B cell (primary cell): ENCODE results near the gene OXGR1. TPM values are rescaled to one million over a fixed set of nuclear protein-coding genes. Genes with fewer than 3 reads are reported as not detected.

Experiments
- ATAC-seq: fragments of 200-7000 bp; cut with Tn5 transposase; one replicate; pipeline ENCODE4 v1.10.0; 2021; ENCODE audit warnings: low read depth, mild to moderate bottlenecking, moderate number of reproducible peaks, moderate library complexity
- CTCF ChIA-PET: fragments of 350-600 bp; sonication (Branson Sonifier 250); formaldehyde crosslinking; loops from one replicate; lab custom pipeline; 2021; ENCODE audit warnings: antibody characterized with exemption, inconsistent platforms; lab: Charles Lee
- POLR2A ChIA-PET: fragments of 350-600 bp; sonication (Branson Sonifier 250); formaldehyde crosslinking; loops from one replicate; lab custom pipeline; 2021; ENCODE audit warnings: antibody characterized with exemption; lab: Charles Lee
- DNase-seq: peaks from one replicate; pipeline ENCODE4 v3.0.0; 2013
- H2AFZ ChIP-seq: 2 replicates; pipeline ENCODE4 v1.6.1; 2012; ENCODE audit warnings: mild to moderate bottlenecking, low read depth, low read length; ENCODE audit not compliant: insufficient read depth, poor library complexity, severe bottlenecking
- H3K27ac ChIP-seq, 2 donors: 1 replicate in 1 of 2; 2 replicates in 1 of 2; pipeline ENCODE4 v1.5.1; 2012 to 2013; ENCODE audit warnings: low read length in 2 of 2, mild to moderate bottlenecking in 2 of 2, moderate library complexity in 1 of 2
- H3K27me3 ChIP-seq, 4 experiments: fragments of 200-600 bp in 1 of 4; sonication (generic) in 1 of 4; replicated peaks in 1 of 4; 1 replicate in 2 of 4; 2 replicates in 2 of 4; pipeline versions ENCODE4 v1.6.1 to v1.7.0; 2013 to 2016; ENCODE audit warnings: low read length in 3 of 4, mild to moderate bottlenecking in 2 of 4, mixed read lengths in 1 of 4, moderate library complexity in 1 of 4; ENCODE audit not compliant: insufficient read depth in 4 of 4, control insufficient read depth in 3 of 4; ENCODE audit errors: control extremely low read depth in 1 of 4
- H3K36me3 ChIP-seq, 2 experiments: replicated peaks in 1 of 2; 1 replicate in 1 of 2; 2 replicates in 1 of 2; pipeline versions ENCODE4 v1.6.1 to v1.7.1; 2013; ENCODE audit warnings: low read length in 1 of 2; ENCODE audit not compliant: insufficient read depth in 2 of 2, control insufficient read depth in 1 of 2; ENCODE audit errors: control extremely low read depth in 1 of 2, extremely low read depth in 1 of 2
- H3K4me1 ChIP-seq, 2 donors: fragments of 200-600 bp in 1 of 2; sonication (generic) in 1 of 2; 1 replicate in 1 of 2; 2 replicates in 1 of 2; pipeline versions ENCODE4 v1.5.1 to v1.6.1; 2013 to 2017; ENCODE audit warnings: low read length in 2 of 2; ENCODE audit not compliant: control insufficient read depth in 2 of 2, insufficient read depth in 2 of 2
- H3K4me2 ChIP-seq: replicated peaks from 2 replicates; pipeline ENCODE3; 2012; ENCODE audit warnings: mild to moderate bottlenecking, low read depth, low read length; ENCODE audit not compliant: poor library complexity, severe bottlenecking
- H3K4me3 ChIP-seq, 5 experiments: fragments of 200-600 bp in 1 of 5; sonication (generic) in 1 of 5; 1 replicate in 3 of 5; 2 replicates in 2 of 5; pipeline versions ENCODE4 v1.5.1 to v1.7.0; 2011 to 2016; ENCODE audit warnings: low read length in 4 of 5, mild to moderate bottlenecking in 4 of 5, low read depth in 2 of 5, control low read depth in 1 of 5, moderate library complexity in 1 of 5; ENCODE audit not compliant: insufficient read depth in 1 of 5; ENCODE audit errors: control extremely low read depth in 1 of 5, extremely low read depth in 1 of 5
- H3K79me2 ChIP-seq: fragments of 200-600 bp; sonication (generic); one replicate; pipeline ENCODE4 v1.6.0; 2016; ENCODE audit warnings: low read length; ENCODE audit not compliant: control insufficient read depth, insufficient read depth
- H3K9ac ChIP-seq: fragments of 200-600 bp; sonication (generic); 2 replicates; pipeline ENCODE4 v1.6.1; 2017; ENCODE audit warnings: mild to moderate bottlenecking, low read length, moderate library complexity
- H3K9me3 ChIP-seq, 3 donors: one replicate each; pipeline versions ENCODE4 v1.6.1 to v1.7.1; 2013; ENCODE audit warnings: low read length in 2 of 3; ENCODE audit not compliant: control insufficient read depth in 2 of 3, insufficient read depth in 1 of 3; ENCODE audit errors: control extremely low read depth in 1 of 3
- H4K20me1 ChIP-seq: 2 replicates; pipeline ENCODE4 v1.6.0; 2012; ENCODE audit warnings: mild to moderate bottlenecking, low read length; ENCODE audit not compliant: insufficient read depth, control insufficient read depth, poor library complexity, severe bottlenecking
- H3K27ac Mint-ChIP-seq: one replicate; pipeline ENCODE4 v1.8.0; 2021; ENCODE audit warnings: mixed read lengths
- H3K27me3 Mint-ChIP-seq: one replicate; pipeline ENCODE4 v1.8.0; 2021; ENCODE audit warnings: mixed read lengths
- H3K4me1 Mint-ChIP-seq: one replicate; pipeline ENCODE4 v1.8.0; 2021; ENCODE audit warnings: mixed read lengths
- H3K4me3 Mint-ChIP-seq: one replicate; pipeline ENCODE4 v1.8.0; 2021; ENCODE audit warnings: mixed read lengths
- H3K9me3 Mint-ChIP-seq: one replicate; pipeline ENCODE4 v1.8.0; 2022; ENCODE audit warnings: mixed read lengths; ENCODE audit not compliant: insufficient read depth
- EZH2 ChIP-seq: IDR thresholded peaks from 2 replicates; pipeline ENCODE4 v1.6.1; 2012; ENCODE audit warnings: borderline replicate concordance, low read depth, mild to moderate bottlenecking, moderate library complexity, low read length; ENCODE audit not compliant: insufficient read depth, poor library complexity, severe bottlenecking
- WGBS: methylation state at CpG from one replicate; pipeline ENCODE4 v1.1.5; 2013; ENCODE audit warnings: missing lambda C conversion rate; ENCODE audit not compliant: insufficient coverage; 5-methylcytosine and 5-hydroxymethylcytosine counted together
- intact Hi-C: fragments of 100-400 bp; cut with micrococcal nuclease; formaldehyde crosslinking; loops from one replicate; pipeline ENCODE4 v1.10.0; 2022
- polyA plus RNA-seq: library from polyadenylated mRNA; depleted of rRNA; stranded (reverse); fragments of >200 nt; gene quantifications from 2 replicates; pipeline ENCODE4 v1.2.3, GENCODE V29; 2012
- total RNA-seq, 2 donors: library from RNA; stranded (reverse); fragments of 120-200 nt in 1 of 2; gene quantifications; 1 replicate in 1 of 2; 2 replicates in 1 of 2; pipeline versions ENCODE4 v1.2.3 to v1.2.4, GENCODE V29; 2013 to 2022
- TF ChIP-seq, protein P1 (sequence below): fragments of 200-600 bp; IDR thresholded peaks from one replicate; pipeline ENCODE4 v1.8.0; 2022; ENCODE audit warnings: antibody characterized with exemption, mild to moderate bottlenecking

Gene OXGR1
- total and polyA plus RNA-seq, 2 donors (not counting 1 experiment from before 2014, with no cell fraction given): not detected

DNA sequence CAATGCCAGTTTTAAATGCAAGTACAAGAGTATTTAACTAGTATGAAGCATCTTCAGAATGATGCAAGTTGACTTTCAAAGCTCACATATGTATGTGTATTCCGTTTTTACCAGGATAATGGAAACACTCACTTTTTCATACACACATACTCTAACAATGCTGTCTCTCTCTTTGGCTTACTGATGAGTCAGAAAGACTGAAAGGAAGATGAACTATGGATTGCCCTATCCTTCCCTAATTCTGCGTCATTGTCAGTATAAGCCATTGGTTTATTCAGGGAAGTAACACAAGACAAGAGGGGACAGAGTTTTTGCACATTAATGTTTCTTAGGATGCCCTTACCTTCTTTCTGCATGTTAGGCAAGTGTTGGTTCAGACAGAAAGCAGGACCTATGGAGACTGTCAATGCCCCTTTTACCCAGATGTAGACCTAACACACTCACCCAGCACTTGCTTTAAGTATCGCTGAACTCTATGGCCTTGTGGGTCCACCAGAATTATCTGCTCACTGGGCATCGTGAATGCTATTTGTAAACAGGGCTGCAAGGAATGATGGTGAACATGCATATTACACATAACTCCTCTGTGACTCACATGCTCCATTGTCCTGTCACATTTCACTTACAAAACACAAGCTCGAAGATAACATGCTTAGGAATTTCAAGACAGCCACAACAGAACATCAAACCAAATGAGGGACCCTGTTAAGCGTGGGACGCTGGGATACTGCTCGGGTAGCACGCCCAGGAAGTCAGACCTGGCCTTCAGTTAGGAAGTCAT is 10.0 kb upstream of the OXGR1 start:
- no peak overlapping the region for H3K27ac Mint-ChIP-seq
- H2AFZ ChIP-seq: no peak overlapping the region
- H3K9ac ChIP-seq: no peak overlapping the region
- 92% methylated on average over 6 of the region's 9 CpGs for WGBS
- no peaks in the 10 kb centered on the region for H3K79me2 ChIP-seq
- no peaks in the 10 kb centered on the region for H3K36me3 ChIP-seq
- TF ChIP-seq, protein P1, sequence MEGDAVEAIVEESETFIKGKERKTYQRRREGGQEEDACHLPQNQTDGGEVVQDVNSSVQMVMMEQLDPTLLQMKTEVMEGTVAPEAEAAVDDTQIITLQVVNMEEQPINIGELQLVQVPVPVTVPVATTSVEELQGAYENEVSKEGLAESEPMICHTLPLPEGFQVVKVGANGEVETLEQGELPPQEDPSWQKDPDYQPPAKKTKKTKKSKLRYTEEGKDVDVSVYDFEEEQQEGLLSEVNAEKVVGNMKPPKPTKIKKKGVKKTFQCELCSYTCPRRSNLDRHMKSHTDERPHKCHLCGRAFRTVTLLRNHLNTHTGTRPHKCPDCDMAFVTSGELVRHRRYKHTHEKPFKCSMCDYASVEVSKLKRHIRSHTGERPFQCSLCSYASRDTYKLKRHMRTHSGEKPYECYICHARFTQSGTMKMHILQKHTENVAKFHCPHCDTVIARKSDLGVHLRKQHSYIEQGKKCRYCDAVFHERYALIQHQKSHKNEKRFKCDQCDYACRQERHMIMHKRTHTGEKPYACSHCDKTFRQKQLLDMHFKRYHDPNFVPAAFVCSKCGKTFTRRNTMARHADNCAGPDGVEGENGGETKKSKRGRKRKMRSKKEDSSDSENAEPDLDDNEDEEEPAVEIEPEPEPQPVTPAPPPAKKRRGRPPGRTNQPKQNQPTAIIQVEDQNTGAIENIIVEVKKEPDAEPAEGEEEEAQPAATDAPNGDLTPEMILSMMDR: no peak
- TF ChIP-seq EZH2: no peak
- intact Hi-C loops: no loop called here
- H3K4me3 Mint-ChIP-seq: no peak overlapping the region
- ChIA-PET CTCF (interaction anchor here (0.8 to 2.6 kb wide), 3 partner anchors 11 to 45 kb away, joined by 3 to 9 read pairs (median 3); no protein-coding TSS in a partner anchor), POLR2A (no interaction called here)
- H3K9me3 Mint-ChIP-seq: no peaks in the 10 kb centered on the region
- H3K27ac ChIP-seq: no peak overlapping the region
- no peaks in the 10 kb centered on the region for H4K20me1 ChIP-seq
- DNase-seq: no peak
- H3K4me3 ChIP-seq: no peak overlapping the region
- no peaks in the 10 kb centered on the region for H3K27me3 ChIP-seq
- H3K4me1 Mint-ChIP-seq: peaks cover 5% of the 10 kb centered on the region
- no peak for ATAC-seq
- H3K4me1 ChIP-seq: peaks cover 4 to 5% of the 10 kb centered on the region in 2 donors
- H3K27me3 Mint-ChIP-seq: peaks cover 9% of the 10 kb centered on the region
- H3K4me2 ChIP-seq: no peak overlapping the region
- no peaks in the 10 kb centered on the region for H3K9me3 ChIP-seq

DNA sequence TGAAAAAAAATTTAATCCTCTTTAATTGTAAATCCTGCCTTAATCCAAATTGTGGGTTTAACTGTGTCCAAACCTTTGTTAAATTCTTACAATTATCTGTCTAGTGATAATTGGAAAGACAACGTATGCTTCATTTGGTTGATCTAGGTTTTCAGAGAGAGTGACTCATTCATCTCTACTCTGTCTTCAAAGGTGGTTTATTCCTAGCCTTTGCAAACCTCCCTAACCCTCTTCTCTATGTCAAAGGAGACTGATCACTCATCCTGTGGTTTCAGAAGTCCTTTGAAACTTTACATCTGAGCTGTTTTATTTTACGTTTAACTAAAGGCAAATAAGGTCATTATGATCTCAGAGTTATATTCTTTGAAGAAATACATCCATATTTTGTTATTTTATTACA is 8.8 kb upstream of the OXGR1 start:
- Mint-ChIP-seq H3K4me1 (peaks cover 5% of the 10 kb centered on the region), H3K4me3 (no peak overlapping the region), H3K9me3 (no peaks in the 10 kb centered on the region), H3K27me3 (peaks cover 7% of the 10 kb centered on the region), H3K27ac (no peak overlapping the region)
- ChIA-PET CTCF (interaction anchor here (1.0 to 1.2 kb wide), 2 partner anchors 11 to 15 kb away, joined by 3 read pairs; no protein-coding TSS in a partner anchor), POLR2A (no interaction called here)
- TF ChIP-seq EZH2: no peak
- TF ChIP-seq, protein P1: no peak
- Histone ChIP-seq H3K36me3 (no peaks in the 10 kb centered on the region), H3K27ac (no peak overlapping the region), H3K4me1 (peaks cover 4 to 5% of the 10 kb centered on the region in 2 donors), H2AFZ (no peak overlapping the region), H3K9me3 (no peaks in the 10 kb centered on the region), H3K27me3 (no peaks in the 10 kb centered on the region), H3K4me2 (no peak overlapping the region), H3K9ac (no peak overlapping the region), H3K4me3 (no peak overlapping the region), H3K79me2 (no peaks in the 10 kb centered on the region), H4K20me1 (no peaks in the 10 kb centered on the region)
- no CpG with 5 or more reads among the region's 2 CpGs for WGBS
- DNase-seq (no peak), ATAC-seq (no peak)
- intact Hi-C loops: no loop called here
